Measurements from ENCODE around the gene SLC38A11. TPM values are rescaled to one million over a fixed set of nuclear protein-coding genes. Genes with fewer than 3 reads are reported as not detected.

The SLC38A11 gene
- total RNA-seq, 4 donors from 2014 or later, result 1.4 to 11.6 (median 2.6) TPM

DNA sequence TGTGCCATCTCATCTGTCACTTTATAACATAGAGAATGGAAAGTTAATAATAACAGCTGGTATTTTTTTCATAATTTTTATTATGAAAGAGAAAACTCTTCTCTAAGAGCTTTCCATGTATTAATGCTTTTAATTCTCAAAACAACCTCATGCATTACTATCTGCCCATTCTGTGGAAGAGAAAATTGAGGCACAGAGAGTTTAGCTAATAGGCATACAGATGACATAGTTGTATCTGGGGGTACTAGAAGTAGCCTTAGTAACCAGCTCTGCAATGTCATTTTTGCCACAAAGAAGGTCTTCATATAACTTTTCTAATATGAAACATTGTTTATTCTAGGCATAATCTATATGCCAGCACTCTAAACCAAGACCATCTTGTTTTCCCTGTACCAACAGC, 77.4 kb downstream of the SLC38A11 start:
- no peak overlapping the region for H3K27ac ChIP-seq (replicated peaks in 1 of 4)
- DNase-seq (ENCODE audit: extremely low spot score), result no peak
- no peaks in the 10 kb centered on the region for H3K27me3 ChIP-seq
- TF ChIP-seq POLR2A (IDR thresholded peaks at IDR 0.05; ENCODE audit: low read depth) (no peak), POLR2AphosphoS5 (IDR thresholded peaks at IDR 0.05) (no peak), EP300 (IDR thresholded peaks at IDR 0.05) (no peak)
- TF ChIP-seq, protein P1, sequence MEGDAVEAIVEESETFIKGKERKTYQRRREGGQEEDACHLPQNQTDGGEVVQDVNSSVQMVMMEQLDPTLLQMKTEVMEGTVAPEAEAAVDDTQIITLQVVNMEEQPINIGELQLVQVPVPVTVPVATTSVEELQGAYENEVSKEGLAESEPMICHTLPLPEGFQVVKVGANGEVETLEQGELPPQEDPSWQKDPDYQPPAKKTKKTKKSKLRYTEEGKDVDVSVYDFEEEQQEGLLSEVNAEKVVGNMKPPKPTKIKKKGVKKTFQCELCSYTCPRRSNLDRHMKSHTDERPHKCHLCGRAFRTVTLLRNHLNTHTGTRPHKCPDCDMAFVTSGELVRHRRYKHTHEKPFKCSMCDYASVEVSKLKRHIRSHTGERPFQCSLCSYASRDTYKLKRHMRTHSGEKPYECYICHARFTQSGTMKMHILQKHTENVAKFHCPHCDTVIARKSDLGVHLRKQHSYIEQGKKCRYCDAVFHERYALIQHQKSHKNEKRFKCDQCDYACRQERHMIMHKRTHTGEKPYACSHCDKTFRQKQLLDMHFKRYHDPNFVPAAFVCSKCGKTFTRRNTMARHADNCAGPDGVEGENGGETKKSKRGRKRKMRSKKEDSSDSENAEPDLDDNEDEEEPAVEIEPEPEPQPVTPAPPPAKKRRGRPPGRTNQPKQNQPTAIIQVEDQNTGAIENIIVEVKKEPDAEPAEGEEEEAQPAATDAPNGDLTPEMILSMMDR (IDR thresholded peaks at IDR 0.05), result no peak
- intact Hi-C loops (cut with DNase I), result no loop called here
- no peak overlapping the region for H3K4me3 ChIP-seq
- H3K4me1 ChIP-seq, result peaks cover 0 to 33% (median 23%) of the 10 kb centered on the region in 4 donors
- H3K36me3 ChIP-seq, result no peaks in the 10 kb centered on the region
- H3K9me3 ChIP-seq, result no peaks in the 10 kb centered on the region

DNA sequence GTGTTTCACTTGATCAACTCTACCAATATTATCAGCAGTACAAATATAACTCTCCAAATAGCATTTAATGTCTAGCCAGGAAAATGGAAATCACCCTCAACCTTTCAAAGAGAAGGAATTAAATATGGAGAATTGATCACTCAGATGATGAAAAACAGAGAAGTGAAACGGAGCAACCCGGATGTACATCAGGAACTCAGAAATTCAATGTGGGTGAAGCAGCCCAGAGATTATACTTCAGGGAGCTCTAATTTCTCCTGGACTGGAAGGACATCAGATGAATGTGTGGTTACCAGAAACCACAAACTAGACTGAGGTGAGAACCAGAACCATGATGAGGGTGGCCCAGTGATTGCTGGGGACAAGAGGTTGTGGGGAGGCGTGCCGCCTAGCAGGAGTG, 78.2 kb downstream of the SLC38A11 start:
- Histone ChIP-seq H3K36me3 (no peaks in the 10 kb centered on the region), H3K4me3 (no peak overlapping the region), H3K9me3 (no peaks in the 10 kb centered on the region), H3K27me3 (no peaks in the 10 kb centered on the region), H3K27ac (replicated peaks in 1 of 4) (no peak overlapping the region), H3K4me1 (peaks cover 0 to 27% (median 16%) of the 10 kb centered on the region in 4 donors)
- intact Hi-C loops (cut with DNase I), result no loop called here
- TF ChIP-seq, protein P1 (IDR thresholded peaks at IDR 0.05), result no peak
- TF ChIP-seq EP300 (IDR thresholded peaks at IDR 0.05) (no peak), POLR2AphosphoS5 (IDR thresholded peaks at IDR 0.05) (no peak), POLR2A (IDR thresholded peaks at IDR 0.05; ENCODE audit: low read depth) (no peak)
- 78% methylated on average over 4 of the region's 4 CpGs for WGBS
- DNase-seq (ENCODE audit: extremely low spot score), result no peak

DNA sequence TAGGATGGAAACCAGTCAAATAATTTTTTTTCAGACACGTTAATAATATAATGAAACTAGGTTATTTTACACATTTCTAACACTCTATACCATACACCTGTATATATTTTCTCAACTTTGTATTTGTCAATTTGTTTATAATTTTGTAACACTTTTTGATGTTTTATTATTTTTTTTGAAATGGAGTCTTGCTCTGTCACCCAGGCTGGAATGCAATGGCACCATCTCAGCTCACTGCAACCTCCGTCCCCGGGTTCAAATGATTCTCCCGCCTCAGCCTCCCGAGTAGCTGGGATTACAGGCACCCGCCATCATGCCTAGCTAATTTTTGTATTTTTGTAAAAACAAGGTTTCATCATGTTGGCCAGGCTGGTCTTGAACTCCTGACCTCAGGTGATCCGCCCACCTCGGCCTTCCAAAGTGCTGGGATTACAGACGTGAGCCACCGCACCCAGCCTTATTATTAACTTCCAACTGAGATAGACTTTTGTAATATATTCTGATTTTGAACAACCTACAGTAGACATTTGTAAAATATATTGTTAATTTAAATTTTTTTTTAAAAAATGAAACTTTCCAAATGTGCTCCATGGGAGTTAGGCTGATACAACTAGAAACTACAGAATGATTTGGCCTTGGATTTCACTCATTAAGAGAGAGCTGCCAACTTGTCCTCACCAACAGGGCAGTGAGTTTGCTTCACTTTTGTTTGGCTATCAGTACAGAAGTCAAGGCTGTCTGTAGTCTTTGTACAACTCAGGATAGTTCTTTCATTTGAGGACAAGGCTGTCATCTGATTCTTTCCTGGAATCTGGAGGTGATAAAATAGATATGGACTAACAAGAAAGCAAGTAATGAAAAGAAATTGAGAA, 79.8 kb downstream of the SLC38A11 start:
- H3K36me3 ChIP-seq, result no peaks in the 10 kb centered on the region
- H3K27ac ChIP-seq (replicated peaks in 1 of 4), result no peak overlapping the region
- peaks cover 0 to 26% (median 11%) of the 10 kb centered on the region in 4 donors for H3K4me1 ChIP-seq
- 97% methylated on average over 10 of the region's 10 CpGs for WGBS
- no peak for TF ChIP-seq EP300 (IDR thresholded peaks at IDR 0.05)
- DNase-seq (ENCODE audit: extremely low spot score), result no peak
- no peaks in the 10 kb centered on the region for H3K9me3 ChIP-seq
- intact Hi-C loops (cut with DNase I), result no loop called here
- no peak overlapping the region for H3K4me3 ChIP-seq
- no peaks in the 10 kb centered on the region for H3K27me3 ChIP-seq

DNA sequence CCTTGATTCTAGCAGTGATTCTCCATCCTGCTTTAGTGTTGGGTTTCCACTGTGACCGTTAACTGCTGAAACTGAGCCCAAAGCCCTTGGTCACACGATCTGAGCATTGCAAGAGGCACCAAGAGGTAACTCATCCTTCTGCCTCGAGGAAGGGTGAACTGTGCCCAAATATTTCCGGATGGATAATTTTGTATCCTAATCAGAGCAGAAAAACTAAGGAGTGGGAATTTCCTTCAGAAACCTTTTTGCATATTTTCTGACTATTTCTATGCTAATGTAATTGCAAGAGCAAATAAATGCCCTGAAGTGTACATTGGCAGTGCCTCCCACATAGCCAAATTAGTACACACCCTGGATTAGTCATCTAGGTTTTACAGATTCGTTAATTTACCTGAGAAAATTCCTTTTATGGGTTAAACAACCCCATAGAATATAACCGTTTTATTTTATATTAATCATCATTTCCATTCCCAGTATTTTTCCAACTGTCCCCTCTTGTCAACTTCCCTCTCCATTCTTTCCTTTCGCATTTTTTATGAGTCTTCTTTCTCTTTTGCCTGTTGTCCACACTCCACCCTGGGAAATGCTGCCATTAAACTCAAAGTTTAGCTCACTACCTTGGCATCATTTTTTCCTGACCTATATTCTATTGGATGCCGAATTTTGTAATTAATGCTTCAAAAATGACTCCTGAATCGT, 82.0 kb downstream of the SLC38A11 start:
- Histone ChIP-seq H3K27me3 (no peaks in the 10 kb centered on the region), H3K36me3 (no peaks in the 10 kb centered on the region), H3K4me1 (peaks cover 0 to 15% (median 0%) of the 10 kb centered on the region in 4 donors), H3K27ac (replicated peaks in 1 of 4) (no peak overlapping the region), H3K4me3 (no peak overlapping the region), H3K9me3 (no peaks in the 10 kb centered on the region)
- 86% methylated on average over 9 of the region's 9 CpGs for WGBS
- TF ChIP-seq POLR2AphosphoS5 (IDR thresholded peaks at IDR 0.05) (no peak), EP300 (IDR thresholded peaks at IDR 0.05) (no peak), POLR2A (IDR thresholded peaks at IDR 0.05; ENCODE audit: low read depth) (no peak)
- TF ChIP-seq, protein P1 (IDR thresholded peaks at IDR 0.05), result no peak
- intact Hi-C loops (cut with DNase I), result no loop called here
- no peak for DNase-seq (ENCODE audit: extremely low spot score)

DNA sequence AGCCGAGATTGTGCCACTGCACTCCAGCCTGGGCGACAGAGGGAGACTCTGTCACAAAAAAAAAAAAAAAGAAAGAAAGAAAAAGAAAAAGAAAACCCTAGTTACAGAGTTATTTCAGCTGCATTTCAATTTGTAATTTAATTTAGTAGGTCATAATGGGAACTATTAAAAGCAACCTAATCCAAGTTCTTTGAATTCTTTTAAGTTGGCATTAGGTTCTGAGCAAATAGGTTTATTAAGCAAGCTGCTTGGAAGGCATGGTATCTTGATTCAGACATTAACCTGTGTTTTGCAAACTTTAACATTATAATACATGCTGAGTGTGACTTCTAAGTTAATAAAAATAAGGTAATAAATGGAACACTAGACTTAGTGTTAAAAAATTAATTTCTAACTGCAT, 83.9 kb downstream of the SLC38A11 start:
- TF ChIP-seq EP300 (IDR thresholded peaks at IDR 0.05) (no peak), POLR2A (IDR thresholded peaks at IDR 0.05; ENCODE audit: low read depth) (no peak), POLR2AphosphoS5 (IDR thresholded peaks at IDR 0.05) (no peak)
- TF ChIP-seq, protein P1 (IDR thresholded peaks at IDR 0.05), result no peak
- H3K27me3 ChIP-seq, result no peaks in the 10 kb centered on the region
- H3K4me3 ChIP-seq, result no peak overlapping the region
- intact Hi-C loops (cut with DNase I), result no loop called here
- 70% methylated on average over 2 of the region's 2 CpGs for WGBS
- peaks cover 0 to 15% (median 0%) of the 10 kb centered on the region in 4 donors for H3K4me1 ChIP-seq
- DNase-seq (ENCODE audit: extremely low spot score), result no peak
- no peaks in the 10 kb centered on the region for H3K36me3 ChIP-seq
- H3K9me3 ChIP-seq, result no peaks in the 10 kb centered on the region
- peak overlapping the region in 1 of 4 donors; percentile 35 for H3K27ac ChIP-seq (replicated peaks in 1 of 4)
